ENCODE data around the gene RDH5. TPM values are rescaled to one million over a fixed set of nuclear protein-coding genes. Genes with fewer than 3 reads are reported as not detected.
"Not testable (repeated sequence)": the region's sequence is repeated elsewhere in the genome, so short reads cannot be mapped to it uniquely, and the experiment has no call there.

The RDH5 gene
- total RNA-seq, 1 donor from 2014 or later: 6.6 TPM

- no peak for DNase-seq
These were observed 26.1 kb downstream of the RDH5 start for GRCh38 chr12:55746174-55746912.

- no peak for DNase-seq
These were observed 26.7 kb downstream of the RDH5 start for GRCh38 chr12:55746913-55747231.

GRCh38 chr12:55748230-55748993 is 28.2 kb downstream of the RDH5 start:
- DNase-seq: no peak

- no peak for DNase-seq
These were observed 35.1 kb downstream of the RDH5 start for GRCh38 chr12:55755246-55755645.

- DNase-seq: no peak
These were observed 37.5 kb downstream of the RDH5 start for GRCh38 chr12:55757701-55758100.

- DNase-seq: not testable (repeated sequence)
These were observed 38.4 kb downstream of the RDH5 start for GRCh38 chr12:55758575-55758974.

- no peak for DNase-seq
These were observed 40.5 kb downstream of the RDH5 start for GRCh38 chr12:55760663-55761062.

- DNase-seq: no peak
These were observed 42.5 kb downstream of the RDH5 start for GRCh38 chr12:55762646-55763045.

- DNase-seq: no peak
These were observed 45.6 kb downstream of the RDH5 start for GRCh38 chr12:55765736-55766290.

- DNase-seq: no peak
These were observed 47.0 kb downstream of the RDH5 start for GRCh38 chr12:55767156-55767555.

GRCh38 chr12:55771736-55772135 is 51.5 kb downstream of the RDH5 start:
- DNase-seq: no peak

Small RNA genes lying within 50 kb of the gene (small RNA-seq; reads per million reads assigned to genes)
- not detected for gene AC009779.1
- gene RF00017: not detected

Other genes with a start within 250 kb of the RDH5 start
- gene OR6C68, start 228.0 kb upstream of the RDH5 start, total RNA-seq: not detected
- not detected for gene OR6C4, start 170.8 kb upstream of the RDH5 start, total RNA-seq
- not detected for gene OR2AP1, start 147.9 kb upstream of the RDH5 start, total RNA-seq
- gene OR10P1, start 83.5 kb upstream of the RDH5 start, total RNA-seq: not detected
- 6.2 TPM for gene ITGA7, start 12.5 kb upstream of the RDH5 start, total RNA-seq
- gene BLOC1S1, start 4.3 kb upstream of the RDH5 start, total RNA-seq: 46.0 TPM
- gene CD63, start 8.6 kb downstream of the RDH5 start, total RNA-seq: 187 TPM
- gene GDF11, start 22.7 kb downstream of the RDH5 start, total RNA-seq: 6.6 TPM
- gene SARNP, start 97.3 kb downstream of the RDH5 start, total RNA-seq: 84.7 TPM
- gene ORMDL2, start 97.6 kb downstream of the RDH5 start, total RNA-seq: 6.2 TPM
- gene DNAJC14, start 109.2 kb downstream of the RDH5 start, total RNA-seq: 36.3 TPM
- not detected for gene MMP19, start 122.5 kb downstream of the RDH5 start, total RNA-seq
- gene PYM1, start 207.5 kb downstream of the RDH5 start, total RNA-seq: 20.0 TPM
- 10.9 TPM for gene DGKA, start 210.8 kb downstream of the RDH5 start, total RNA-seq
- gene PMEL, start 245.6 kb downstream of the RDH5 start, total RNA-seq: not detected
- gene CDK2, start 246.4 kb downstream of the RDH5 start, total RNA-seq: 6.7 TPM

Measured in occipital lobe (tissue), 3 donors.